PC-3 (cell line): ENCODE measurements around the gene BDKRB2.

ENCODE experiments used
- EZH2 ChIP-seq: fragments of 300-600 bp; sonication (generic); IDR thresholded peaks from one replicate; pipeline ENCODE4 v1.6.1; 2017; ENCODE audit warnings: antibody characterized with exemption, mild to moderate bottlenecking, low read length; ENCODE audit not compliant: unreplicated experiment
- EZH2phosphoT487 ChIP-seq: fragments of 300-600 bp; sonication (generic); IDR thresholded peaks from 2 replicates; pipeline ENCODE4 v1.6.1; 2018; ENCODE audit warnings: mild to moderate bottlenecking, antibody characterized with exemption, low read length, borderline replicate concordance
- TF ChIP-seq, protein P1 (sequence below): fragments of 300-600 bp; sonication (generic); conservative IDR thresholded peaks from 2 replicates; pipeline ENCODE4 v1.5.1; 2017; ENCODE audit warnings: antibody characterized with exemption, low read depth, mild to moderate bottlenecking, low read length

DNA sequence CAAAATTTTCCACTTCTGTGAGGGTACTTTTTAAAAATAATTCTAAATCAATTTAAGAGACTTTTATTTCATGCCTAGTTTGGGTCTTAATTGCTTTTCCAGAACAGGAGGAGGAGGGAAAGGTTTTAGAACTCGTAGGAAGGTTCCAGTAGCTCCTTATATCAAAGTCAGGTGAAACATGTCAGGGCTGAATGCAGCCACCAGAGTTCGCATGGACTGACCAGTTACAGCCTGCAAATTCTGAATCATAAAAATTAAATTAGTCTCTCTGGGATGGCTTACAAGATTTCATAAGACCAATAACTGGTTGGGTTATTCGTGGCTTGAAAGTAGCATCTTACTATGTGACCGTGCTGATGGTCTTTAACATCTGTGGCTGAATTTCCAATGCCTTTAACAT, 51.8 kb downstream of the BDKRB2 start:
- TF ChIP-seq, protein P1, sequence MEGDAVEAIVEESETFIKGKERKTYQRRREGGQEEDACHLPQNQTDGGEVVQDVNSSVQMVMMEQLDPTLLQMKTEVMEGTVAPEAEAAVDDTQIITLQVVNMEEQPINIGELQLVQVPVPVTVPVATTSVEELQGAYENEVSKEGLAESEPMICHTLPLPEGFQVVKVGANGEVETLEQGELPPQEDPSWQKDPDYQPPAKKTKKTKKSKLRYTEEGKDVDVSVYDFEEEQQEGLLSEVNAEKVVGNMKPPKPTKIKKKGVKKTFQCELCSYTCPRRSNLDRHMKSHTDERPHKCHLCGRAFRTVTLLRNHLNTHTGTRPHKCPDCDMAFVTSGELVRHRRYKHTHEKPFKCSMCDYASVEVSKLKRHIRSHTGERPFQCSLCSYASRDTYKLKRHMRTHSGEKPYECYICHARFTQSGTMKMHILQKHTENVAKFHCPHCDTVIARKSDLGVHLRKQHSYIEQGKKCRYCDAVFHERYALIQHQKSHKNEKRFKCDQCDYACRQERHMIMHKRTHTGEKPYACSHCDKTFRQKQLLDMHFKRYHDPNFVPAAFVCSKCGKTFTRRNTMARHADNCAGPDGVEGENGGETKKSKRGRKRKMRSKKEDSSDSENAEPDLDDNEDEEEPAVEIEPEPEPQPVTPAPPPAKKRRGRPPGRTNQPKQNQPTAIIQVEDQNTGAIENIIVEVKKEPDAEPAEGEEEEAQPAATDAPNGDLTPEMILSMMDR, result no peak
- TF ChIP-seq EZH2phosphoT487, result no peak
- TF ChIP-seq EZH2, result no peak
